HepG2 (cell line): ENCODE results near the gene ZC2HC1B. TPM values are rescaled to one million over a fixed set of nuclear protein-coding genes. Genes with fewer than 3 reads are reported as not detected.

Source experiments
- ATF2 ChIP-seq: sonication (generic); formaldehyde crosslinking; IDR thresholded peaks from 2 replicates; pipeline ENCODE4 v1.4.0; 2020; ENCODE audit warnings: missing genetic modification reagents
- ELF3 ChIP-seq: IDR thresholded peaks from 2 replicates; pipeline ENCODE4 v1.6.1; 2016; ENCODE audit warnings: missing genetic modification reagents, missing compliant biosample characterization
- FOXO1 ChIP-seq: sonication (generic); formaldehyde crosslinking; IDR thresholded peaks from 2 replicates; pipeline ENCODE4 v1.4.0; 2020; ENCODE audit warnings: missing genetic modification reagents
- HDAC2 ChIP-seq: sonication (generic); formaldehyde crosslinking; IDR thresholded peaks from 2 replicates; pipeline ENCODE4 v1.4.0; 2020; ENCODE audit warnings: missing genetic modification reagents
- HNRNPL ChIP-seq: fragments of 200-400 bp; formaldehyde crosslinking; IDR thresholded peaks from 2 replicates; pipeline ENCODE4 v1.6.1; 2017; ENCODE audit warnings: mild to moderate bottlenecking, low read depth, low read length
- IKZF5 ChIP-seq: IDR thresholded peaks from 2 replicates; pipeline ENCODE4 v1.6.1; 2018; ENCODE audit warnings: missing genetic modification reagents, mild to moderate bottlenecking, missing compliant biosample characterization
- KDM2A ChIP-seq: sonication (generic); formaldehyde crosslinking; IDR thresholded peaks from 2 replicates; pipeline ENCODE4 v1.4.0; 2020; ENCODE audit warnings: low read depth, missing genetic modification reagents, borderline replicate concordance
- PHF5A ChIP-seq: IDR thresholded peaks from one replicate; pipeline ENCODE4 v1.6.1; 2018; ENCODE audit warnings: low read depth, missing genetic modification reagents; ENCODE audit not compliant: unreplicated experiment
- RAD21 ChIP-seq: fragments of 450-650 bp; formaldehyde crosslinking; IDR thresholded peaks from 2 replicates; pipeline ENCODE4 v1.5.0; 2020; ENCODE audit warnings: mild to moderate bottlenecking
- RXRA ChIP-seq: sonication (generic); formaldehyde crosslinking; IDR thresholded peaks from 2 replicates; pipeline ENCODE4 v1.5.1; 2020; ENCODE audit warnings: missing genetic modification reagents
- SNRNP70 ChIP-seq: fragments of 200-400 bp; formaldehyde crosslinking; IDR thresholded peaks from 2 replicates; pipeline ENCODE4 v1.6.1; 2017; ENCODE audit warnings: mild to moderate bottlenecking, low read depth, low read length, moderate library complexity
- SOX5 ChIP-seq: IDR thresholded peaks from 2 replicates; pipeline ENCODE4 v1.6.1; 2016; ENCODE audit warnings: borderline replicate concordance
- ZBTB25 ChIP-seq: IDR thresholded peaks from 2 replicates; pipeline ENCODE4 v1.6.1; 2018; ENCODE audit warnings: missing genetic modification reagents
- ZNF235 ChIP-seq: sonication (generic); formaldehyde crosslinking; IDR thresholded peaks from 2 replicates; pipeline ENCODE4 v1.8.1; 2023; ENCODE audit warnings: mild to moderate bottlenecking, missing genetic modification reagents, borderline replicate concordance
- ZNF589 ChIP-seq: sonication (generic); formaldehyde crosslinking; conservative IDR thresholded peaks from 2 replicates; pipeline ENCODE4 v1.8.0; 2022; ENCODE audit warnings: mild to moderate bottlenecking, moderate library complexity, missing genetic modification reagents
- ZNF703 ChIP-seq: sonication (generic); formaldehyde crosslinking; IDR thresholded peaks from 2 replicates; pipeline ENCODE4 v1.5.1; 2020; ENCODE audit warnings: missing genetic modification reagents, mild to moderate bottlenecking, moderate library complexity, borderline replicate concordance
- ZNF878 ChIP-seq: sonication (generic); formaldehyde crosslinking; IDR thresholded peaks from 2 replicates; pipeline ENCODE4 v1.8.1; 2023; ENCODE audit warnings: mild to moderate bottlenecking, missing genetic modification reagents, moderate library complexity
- polyA plus RNA-seq, 8 experiments: library from polyadenylated mRNA; depleted of rRNA in 3 of 8; stranded (reverse) in 7 of 8; unstranded in 1 of 8; fragments of >200 nt; fragmentation: Illumina TruSeq in 4 of 8; extraction: Trizol in 4 of 8; gene quantifications; 2 replicates each; pipeline versions ENCODE4 v1.2.1 to v1.2.3, GENCODE V29; 2011 to 2016; ENCODE audit warnings: low read depth in 4 of 8, missing spikeins in 1 of 8, mixed read lengths in 1 of 8; ENCODE audit not compliant: insufficient read depth in 1 of 8
- total RNA-seq, 5 experiments: library from RNA; depleted of rRNA; stranded (reverse); fragments of >200 nt; fragmentation: Illumina TruSeq; extraction: Trizol; gene quantifications; 2 replicates each; pipeline ENCODE4 v1.2.3, GENCODE V29; 2016; ENCODE audit warnings: low read depth in 1 of 5
- TF ChIP-seq, protein P1 (sequence below): sonication (generic); formaldehyde crosslinking; IDR thresholded peaks from 2 replicates; pipeline ENCODE4 v1.9.0; 2022; ENCODE audit warnings: missing genetic modification reagents, mild to moderate bottlenecking, borderline replicate concordance
- TF ChIP-seq, protein P2 (sequence below): sonication (generic); formaldehyde crosslinking; IDR thresholded peaks from 2 replicates; pipeline ENCODE4 v1.4.0; 2020; ENCODE audit warnings: missing genetic modification reagents
- TF ChIP-seq, protein P3 (sequence below): sonication (generic); formaldehyde crosslinking; IDR thresholded peaks from 2 replicates; pipeline ENCODE4 v1.5.1; 2020; ENCODE audit warnings: mild to moderate bottlenecking, moderate library complexity, missing genetic modification reagents

ZC2HC1B gene
- total and polyA plus RNA-seq, 2 of the 13 experiments (the other 11 are each of a cell fraction or from before 2014, with no cell fraction given): not detected

GRCh38 chr6:143941852-143942627 lies 77.8 kb downstream of the ZC2HC1B start (continued):
- TF ChIP-seq IKZF5 (CRISPR knock-in tag) (peak; percentile 48; the same call in 1 of the 2 replicates), FOXO1 (CRISPR knock-in tag) (peak; percentile 31; the same call in 1 of the 2 replicates), PHF5A (CRISPR knock-in tag) (no peak), ZNF703 (CRISPR knock-in tag) (no peak), ZBTB25 (0 out of 2 replicates have a peak, but pooled peaks have one; percentile 36), KDM2A (CRISPR knock-in tag) (peak; percentile 62; the same call in 1 of the 2 replicates), RAD21 (CRISPR knock-in tag) (peak; percentile 90), SOX5 (CRISPR knock-in tag) (no peak), ZNF589 (no peak), ZNF878 (no peak), ELF3 (CRISPR knock-in tag) (peak; percentile 90), SNRNP70 (no peak), RXRA (CRISPR knock-in tag) (0 out of 2 replicates have a peak, but pooled peaks have one; percentile 27), ATF2 (CRISPR knock-in tag) (no peak), ZNF235 (CRISPR knock-in tag) (0 out of 2 replicates have a peak, but pooled peaks have one; percentile 33), HNRNPL (peak; percentile 90; the same call in 1 of the 2 replicates), HDAC2 (CRISPR knock-in tag) (peak; percentile 43; the same call in 1 of the 2 replicates)
- TF ChIP-seq, protein P1, sequence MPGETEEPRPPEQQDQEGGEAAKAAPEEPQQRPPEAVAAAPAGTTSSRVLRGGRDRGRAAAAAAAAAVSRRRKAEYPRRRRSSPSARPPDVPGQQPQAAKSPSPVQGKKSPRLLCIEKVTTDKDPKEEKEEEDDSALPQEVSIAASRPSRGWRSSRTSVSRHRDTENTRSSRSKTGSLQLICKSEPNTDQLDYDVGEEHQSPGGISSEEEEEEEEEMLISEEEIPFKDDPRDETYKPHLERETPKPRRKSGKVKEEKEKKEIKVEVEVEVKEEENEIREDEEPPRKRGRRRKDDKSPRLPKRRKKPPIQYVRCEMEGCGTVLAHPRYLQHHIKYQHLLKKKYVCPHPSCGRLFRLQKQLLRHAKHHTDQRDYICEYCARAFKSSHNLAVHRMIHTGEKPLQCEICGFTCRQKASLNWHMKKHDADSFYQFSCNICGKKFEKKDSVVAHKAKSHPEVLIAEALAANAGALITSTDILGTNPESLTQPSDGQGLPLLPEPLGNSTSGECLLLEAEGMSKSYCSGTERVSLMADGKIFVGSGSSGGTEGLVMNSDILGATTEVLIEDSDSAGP (CRISPR knock-in tag): peak; percentile 26; the same call in 1 of the 2 replicates
- TF ChIP-seq, protein P2, sequence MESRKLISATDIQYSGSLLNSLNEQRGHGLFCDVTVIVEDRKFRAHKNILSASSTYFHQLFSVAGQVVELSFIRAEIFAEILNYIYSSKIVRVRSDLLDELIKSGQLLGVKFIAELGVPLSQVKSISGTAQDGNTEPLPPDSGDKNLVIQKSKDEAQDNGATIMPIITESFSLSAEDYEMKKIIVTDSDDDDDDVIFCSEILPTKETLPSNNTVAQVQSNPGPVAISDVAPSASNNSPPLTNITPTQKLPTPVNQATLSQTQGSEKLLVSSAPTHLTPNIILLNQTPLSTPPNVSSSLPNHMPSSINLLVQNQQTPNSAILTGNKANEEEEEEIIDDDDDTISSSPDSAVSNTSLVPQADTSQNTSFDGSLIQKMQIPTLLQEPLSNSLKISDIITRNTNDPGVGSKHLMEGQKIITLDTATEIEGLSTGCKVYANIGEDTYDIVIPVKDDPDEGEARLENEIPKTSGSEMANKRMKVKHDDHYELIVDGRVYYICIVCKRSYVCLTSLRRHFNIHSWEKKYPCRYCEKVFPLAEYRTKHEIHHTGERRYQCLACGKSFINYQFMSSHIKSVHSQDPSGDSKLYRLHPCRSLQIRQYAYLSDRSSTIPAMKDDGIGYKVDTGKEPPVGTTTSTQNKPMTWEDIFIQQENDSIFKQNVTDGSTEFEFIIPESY (CRISPR knock-in tag): peak; percentile 36
- TF ChIP-seq, protein P3, sequence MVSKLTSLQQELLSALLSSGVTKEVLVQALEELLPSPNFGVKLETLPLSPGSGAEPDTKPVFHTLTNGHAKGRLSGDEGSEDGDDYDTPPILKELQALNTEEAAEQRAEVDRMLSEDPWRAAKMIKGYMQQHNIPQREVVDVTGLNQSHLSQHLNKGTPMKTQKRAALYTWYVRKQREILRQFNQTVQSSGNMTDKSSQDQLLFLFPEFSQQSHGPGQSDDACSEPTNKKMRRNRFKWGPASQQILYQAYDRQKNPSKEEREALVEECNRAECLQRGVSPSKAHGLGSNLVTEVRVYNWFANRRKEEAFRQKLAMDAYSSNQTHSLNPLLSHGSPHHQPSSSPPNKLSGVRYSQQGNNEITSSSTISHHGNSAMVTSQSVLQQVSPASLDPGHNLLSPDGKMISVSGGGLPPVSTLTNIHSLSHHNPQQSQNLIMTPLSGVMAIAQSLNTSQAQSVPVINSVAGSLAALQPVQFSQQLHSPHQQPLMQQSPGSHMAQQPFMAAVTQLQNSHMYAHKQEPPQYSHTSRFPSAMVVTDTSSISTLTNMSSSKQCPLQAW: no peak
